ENCODE measurements around the gene SLC35F1.

SLC35F1 gene

DNA sequence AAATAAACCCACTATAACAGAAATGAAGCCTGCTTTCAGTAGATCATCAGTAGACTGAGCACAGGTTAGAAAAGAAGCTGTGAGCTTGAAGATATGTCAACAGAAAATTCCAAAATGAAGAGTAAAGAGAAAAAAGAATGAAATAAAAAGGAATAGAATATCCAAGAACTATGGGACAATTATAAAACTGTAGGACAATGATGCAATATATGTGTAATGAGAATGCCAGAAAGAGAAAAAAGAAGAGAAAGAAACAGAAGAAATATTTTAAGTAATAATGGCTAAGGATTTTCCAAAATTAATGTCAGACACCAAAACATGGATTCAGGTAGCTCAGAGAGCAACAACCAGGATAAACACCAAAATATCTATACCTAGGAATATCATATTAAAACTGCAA is 449.6 kb downstream of the SLC35F1 start:
- Histone ChIP-seq H3K9me3 (no peaks in the 10 kb centered on the region), H3K36me3 (no peaks in the 10 kb centered on the region), H3K4me1 (no peaks in the 10 kb centered on the region), H3K27me3 (no peaks in the 10 kb centered on the region), H3K4me3 (ENCODE audit: low read depth, low read length) (no peak overlapping the region)
- DNase-seq, result no peak
- TF ChIP-seq, protein P1, sequence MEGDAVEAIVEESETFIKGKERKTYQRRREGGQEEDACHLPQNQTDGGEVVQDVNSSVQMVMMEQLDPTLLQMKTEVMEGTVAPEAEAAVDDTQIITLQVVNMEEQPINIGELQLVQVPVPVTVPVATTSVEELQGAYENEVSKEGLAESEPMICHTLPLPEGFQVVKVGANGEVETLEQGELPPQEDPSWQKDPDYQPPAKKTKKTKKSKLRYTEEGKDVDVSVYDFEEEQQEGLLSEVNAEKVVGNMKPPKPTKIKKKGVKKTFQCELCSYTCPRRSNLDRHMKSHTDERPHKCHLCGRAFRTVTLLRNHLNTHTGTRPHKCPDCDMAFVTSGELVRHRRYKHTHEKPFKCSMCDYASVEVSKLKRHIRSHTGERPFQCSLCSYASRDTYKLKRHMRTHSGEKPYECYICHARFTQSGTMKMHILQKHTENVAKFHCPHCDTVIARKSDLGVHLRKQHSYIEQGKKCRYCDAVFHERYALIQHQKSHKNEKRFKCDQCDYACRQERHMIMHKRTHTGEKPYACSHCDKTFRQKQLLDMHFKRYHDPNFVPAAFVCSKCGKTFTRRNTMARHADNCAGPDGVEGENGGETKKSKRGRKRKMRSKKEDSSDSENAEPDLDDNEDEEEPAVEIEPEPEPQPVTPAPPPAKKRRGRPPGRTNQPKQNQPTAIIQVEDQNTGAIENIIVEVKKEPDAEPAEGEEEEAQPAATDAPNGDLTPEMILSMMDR (IDR thresholded peaks at IDR 0.05; ENCODE audit: low read depth, low read length), result no peak
